Activated CD4-positive, alpha-beta memory T cell treated with anti-CD3 and anti-CD28 coated beads for 36 hours (primary cell): ENCODE results near the gene PTPRE. TPM values are rescaled to one million over a fixed set of nuclear protein-coding genes. Genes with fewer than 3 reads are reported as not detected.

Experiments
- CTCF ChIA-PET: fragments of 350-600 bp; sonication (Branson Sonifier 250); formaldehyde crosslinking; loops from one replicate; lab custom pipeline; 2021; ENCODE audit warnings: antibody characterized with exemption, inconsistent platforms; lab: Charles Lee
- POLR2A ChIA-PET: fragments of 350-600 bp; sonication (Branson Sonifier 250); formaldehyde crosslinking; loops from one replicate; lab custom pipeline; 2021; ENCODE audit warnings: antibody characterized with exemption; lab: Charles Lee
- DNase-seq: peaks from one replicate; pipeline ENCODE4 v3.0.0-alpha.2; 2020
- H3K27ac Mint-ChIP-seq: one replicate; pipeline ENCODE4 v1.8.0; 2021; ENCODE audit warnings: mixed read lengths
- H3K27me3 Mint-ChIP-seq: one replicate; pipeline ENCODE4 v1.8.0; 2021; ENCODE audit warnings: mixed read lengths
- H3K36me3 Mint-ChIP-seq: one replicate; pipeline ENCODE4 v1.8.0; 2021; ENCODE audit warnings: mixed read lengths
- H3K4me1 Mint-ChIP-seq: one replicate; pipeline ENCODE4 v1.8.0; 2021; ENCODE audit warnings: low read depth, mixed read lengths
- H3K4me3 Mint-ChIP-seq: one replicate; pipeline ENCODE4 v1.8.0; 2021; ENCODE audit warnings: mild to moderate bottlenecking, mixed read lengths
- H3K9me3 Mint-ChIP-seq: one replicate; pipeline ENCODE4 v1.8.0; 2021; ENCODE audit warnings: mixed read lengths
- intact Hi-C: fragments of 100-400 bp; cut with micrococcal nuclease; formaldehyde crosslinking; loops from one replicate; pipeline ENCODE4 v1.15.1; 2023
- total RNA-seq, 2 experiments: library from RNA; stranded (reverse); gene quantifications; one replicate each; pipeline ENCODE4 v1.2.3, GENCODE V29; 2021

The PTPRE gene
- total RNA-seq, 2 experiments from 2014 or later = 29.4 to 34.0 TPM

DNA sequence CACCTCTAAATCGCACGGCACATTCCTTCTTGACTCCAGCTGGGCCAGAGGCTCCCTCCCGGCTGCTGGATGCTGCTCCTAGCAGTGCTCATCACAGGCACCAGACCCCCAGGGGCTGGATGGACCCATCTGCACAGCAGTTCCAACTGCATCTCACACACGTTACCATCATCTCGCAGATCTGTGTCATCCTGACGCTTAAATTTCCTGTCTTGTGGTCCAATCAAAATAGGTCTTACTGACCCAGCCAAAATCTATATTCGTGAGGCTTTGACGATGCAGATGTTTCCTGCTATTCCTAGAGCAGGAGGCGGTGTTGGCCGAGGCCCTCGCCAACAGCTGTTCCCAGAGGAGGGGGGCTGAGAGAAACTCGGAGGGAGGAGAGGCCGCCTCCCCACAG, 111.3 kb downstream of the PTPRE start:
- intact Hi-C loops = no loop called here
- no peak for DNase-seq
- no peaks in the 10 kb centered on the region for H3K36me3 Mint-ChIP-seq
- ChIA-PET CTCF (interaction anchor here (1.5 to 2.8 kb wide), 2 partner anchors 17 kb away, joined by 3 to 14 read pairs; no protein-coding TSS in a partner anchor), POLR2A (interaction anchor here (0.8 kb wide), 1 partner anchor 8 kb away, joined by 3 read pairs; no protein-coding TSS in a partner anchor)
- no peak overlapping the region for H3K4me3 Mint-ChIP-seq
- H3K9me3 Mint-ChIP-seq = no peaks in the 10 kb centered on the region
- peaks cover 8% of the 10 kb centered on the region for H3K4me1 Mint-ChIP-seq
- H3K27me3 Mint-ChIP-seq = peaks cover 3% of the 10 kb centered on the region
- H3K27ac Mint-ChIP-seq = no peak overlapping the region

DNA sequence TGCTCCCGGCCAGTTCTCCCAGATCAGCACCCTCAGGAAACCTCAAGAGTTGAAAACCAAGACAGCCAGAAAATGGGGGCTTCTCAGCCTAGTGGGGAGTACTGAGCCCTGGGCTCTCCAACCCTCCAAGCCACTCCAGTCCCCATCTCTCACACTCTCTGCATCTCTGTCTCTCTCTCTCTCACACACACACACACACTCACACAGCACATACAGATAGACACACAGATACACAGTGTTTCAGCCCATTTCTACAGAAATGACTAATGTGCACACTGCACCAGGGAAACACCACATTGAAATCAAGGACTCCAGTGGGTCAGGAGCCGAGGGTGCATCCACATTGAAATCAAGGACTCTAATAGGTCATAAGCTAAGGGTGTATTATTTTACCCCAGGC, 111.8 kb downstream of the PTPRE start:
- peaks cover 3% of the 10 kb centered on the region for H3K27me3 Mint-ChIP-seq
- H3K9me3 Mint-ChIP-seq = no peaks in the 10 kb centered on the region
- no peaks in the 10 kb centered on the region for H3K36me3 Mint-ChIP-seq
- POLR2A ChIA-PET = no interaction called here
- CTCF ChIA-PET = interaction anchor here (2.8 kb wide), 1 partner anchor 16 kb away, joined by 14 read pairs; no protein-coding TSS in a partner anchor
- H3K4me1 Mint-ChIP-seq = peaks cover 7% of the 10 kb centered on the region
- DNase-seq = no peak
- H3K27ac Mint-ChIP-seq = no peak overlapping the region
- intact Hi-C loops = no loop called here
- no peak overlapping the region for H3K4me3 Mint-ChIP-seq

GRCh38 chr10:128022261-128023196, 115.6 kb downstream of the PTPRE start:
- no peak for DNase-seq
- Mint-ChIP-seq H3K4me3 (no peak overlapping the region), H3K4me1 (peaks cover 21% of the 10 kb centered on the region), H3K9me3 (no peaks in the 10 kb centered on the region), H3K27ac (no peak overlapping the region), H3K36me3 (no peaks in the 10 kb centered on the region), H3K27me3 (peaks cover 4% of the 10 kb centered on the region)
- POLR2A ChIA-PET = no interaction called here
- CTCF ChIA-PET = interaction anchor here (1.2 kb wide), 1 partner anchor 11 kb away, joined by 3 read pairs; no protein-coding TSS in a partner anchor
- intact Hi-C loops = no loop called here

GRCh38 chr10:128024426-128024825, 117.5 kb downstream of the PTPRE start:
- H3K36me3 Mint-ChIP-seq = no peaks in the 10 kb centered on the region
- peaks cover 29% of the 10 kb centered on the region for H3K4me1 Mint-ChIP-seq

GRCh38 chr10:128025437-128025836, 118.5 kb downstream of the PTPRE start:
- Mint-ChIP-seq H3K27ac (no peak overlapping the region), H3K36me3 (no peaks in the 10 kb centered on the region), H3K4me3 (no peak overlapping the region), H3K27me3 (peaks cover 3% of the 10 kb centered on the region), H3K9me3 (no peaks in the 10 kb centered on the region), H3K4me1 (peaks cover 30% of the 10 kb centered on the region)
- intact Hi-C loops = no loop called here
- ChIA-PET POLR2A (interaction anchor here (2.7 kb wide), 1 partner anchor 22 kb away, joined by 11 read pairs; no protein-coding TSS in a partner anchor), CTCF (interaction anchor here (2.1 to 2.6 kb wide), 2 partner anchors 10 to 14 kb away, joined by 8 to 24 read pairs; no protein-coding TSS in a partner anchor)
- no peak for DNase-seq

More at GRCh38 chr10:128024426-128024825, 117.5 kb downstream of the PTPRE start:
- intact Hi-C loops = no loop called here
- peaks cover 3% of the 10 kb centered on the region for H3K27me3 Mint-ChIP-seq
- no peaks in the 10 kb centered on the region for H3K9me3 Mint-ChIP-seq
- CTCF ChIA-PET = interaction anchor here (1.4 to 2.1 kb wide), 2 partner anchors 11 to 13 kb away, joined by 7 to 8 read pairs; no protein-coding TSS in a partner anchor
- H3K4me3 Mint-ChIP-seq = no peak overlapping the region
- DNase-seq = no peak
- POLR2A ChIA-PET = no interaction called here
- H3K27ac Mint-ChIP-seq = no peak overlapping the region

GRCh38 chr10:128025951-128026350, 119.0 kb downstream of the PTPRE start:
- CTCF ChIA-PET = interaction anchor here (1.2 to 2.6 kb wide), 5 partner anchors 10 to 44 kb away, joined by 3 to 24 read pairs (median 15); no protein-coding TSS in a partner anchor
- intact Hi-C loops = loop anchor here (2.0 kb wide), 1 partner anchor 39 kb away; no protein-coding TSS in a partner anchor
- peaks cover 30% of the 10 kb centered on the region for H3K4me1 Mint-ChIP-seq
- H3K9me3 Mint-ChIP-seq = no peaks in the 10 kb centered on the region
- no peak overlapping the region for H3K27ac Mint-ChIP-seq
- H3K4me3 Mint-ChIP-seq = no peak overlapping the region
- no peak for DNase-seq
- POLR2A ChIA-PET = interaction anchor here (0.7 to 2.7 kb wide), 5 partner anchors 8 to 39 kb away, joined by 3 to 11 read pairs (median 4); no protein-coding TSS in a partner anchor
- no peaks in the 10 kb centered on the region for H3K36me3 Mint-ChIP-seq
- H3K27me3 Mint-ChIP-seq = peaks cover 3% of the 10 kb centered on the region

DNA sequence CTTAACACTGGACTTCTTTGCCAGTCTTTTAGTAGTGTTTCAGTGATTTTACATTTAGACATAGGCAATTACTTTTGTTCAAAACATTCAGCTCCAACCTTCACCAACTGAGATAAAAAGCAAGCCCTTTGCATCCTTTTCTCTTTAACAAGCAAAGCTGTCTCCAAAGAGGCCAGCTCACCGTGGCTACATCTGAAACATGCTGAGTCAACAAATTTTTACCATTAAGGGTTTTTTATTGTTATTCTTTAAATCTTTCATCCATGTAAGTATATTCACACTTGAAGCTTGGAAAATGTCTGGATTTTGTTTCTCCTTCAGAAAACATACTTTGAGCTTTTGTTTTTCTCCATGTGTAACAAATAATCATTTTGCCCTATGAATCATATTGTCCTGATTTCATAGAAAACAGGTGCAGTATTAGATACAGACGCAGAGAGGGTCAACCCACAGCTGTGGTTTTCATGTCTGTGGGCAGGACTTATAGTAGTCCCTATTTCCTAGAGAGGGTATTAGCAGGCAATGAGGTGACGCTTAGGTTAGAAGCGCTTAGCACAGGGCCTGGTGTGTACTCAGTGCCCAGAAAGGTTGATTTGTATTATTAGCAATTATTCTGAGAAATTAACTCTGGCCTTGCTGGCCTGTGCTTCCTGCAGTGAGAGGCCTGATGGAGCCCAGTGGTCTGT, 119.9 kb downstream of the PTPRE start:
- Mint-ChIP-seq H3K4me3 (no peak overlapping the region), H3K27ac (peak overlapping the region; percentile 87), H3K27me3 (peaks cover 3% of the 10 kb centered on the region), H3K36me3 (no peaks in the 10 kb centered on the region), H3K4me1 (peaks cover 30% of the 10 kb centered on the region), H3K9me3 (no peaks in the 10 kb centered on the region)
- intact Hi-C loops = loop anchor here (2.0 kb wide), 1 partner anchor 38 kb away; no protein-coding TSS in a partner anchor
- ChIA-PET POLR2A (interaction anchor here (0.7 to 2.7 kb wide), 6 partner anchors 9 to 38 kb away, joined by 3 to 11 read pairs (median 4); no protein-coding TSS in a partner anchor), CTCF (interaction anchor here (0.8 to 2.6 kb wide), 8 partner anchors 9 to 120 kb away, joined by 3 to 24 read pairs (median 7); partner anchors contain the start of gene PTPRE)
- peak; percentile 70 for DNase-seq

GRCh38 chr10:128027306-128027705, 120.4 kb downstream of the PTPRE start:
- DNase-seq = no peak
- intact Hi-C loops = loop anchor here (2.0 kb wide), 1 partner anchor 37 kb away; no protein-coding TSS in a partner anchor
- CTCF ChIA-PET = interaction anchor here (1.1 to 2.6 kb wide), 7 partner anchors 8 to 120 kb away, joined by 3 to 24 read pairs (median 10); partner anchors contain the start of gene PTPRE
- Mint-ChIP-seq H3K9me3 (no peaks in the 10 kb centered on the region), H3K27ac (peak overlapping the region; percentile 87), H3K36me3 (no peaks in the 10 kb centered on the region), H3K27me3 (peaks cover 3% of the 10 kb centered on the region), H3K4me3 (no peak overlapping the region), H3K4me1 (peaks cover 30% of the 10 kb centered on the region)
- POLR2A ChIA-PET = interaction anchor here (1.3 to 2.7 kb wide), 4 partner anchors 20 to 42 kb away, joined by 3 to 11 read pairs (median 6); no protein-coding TSS in a partner anchor

DNA sequence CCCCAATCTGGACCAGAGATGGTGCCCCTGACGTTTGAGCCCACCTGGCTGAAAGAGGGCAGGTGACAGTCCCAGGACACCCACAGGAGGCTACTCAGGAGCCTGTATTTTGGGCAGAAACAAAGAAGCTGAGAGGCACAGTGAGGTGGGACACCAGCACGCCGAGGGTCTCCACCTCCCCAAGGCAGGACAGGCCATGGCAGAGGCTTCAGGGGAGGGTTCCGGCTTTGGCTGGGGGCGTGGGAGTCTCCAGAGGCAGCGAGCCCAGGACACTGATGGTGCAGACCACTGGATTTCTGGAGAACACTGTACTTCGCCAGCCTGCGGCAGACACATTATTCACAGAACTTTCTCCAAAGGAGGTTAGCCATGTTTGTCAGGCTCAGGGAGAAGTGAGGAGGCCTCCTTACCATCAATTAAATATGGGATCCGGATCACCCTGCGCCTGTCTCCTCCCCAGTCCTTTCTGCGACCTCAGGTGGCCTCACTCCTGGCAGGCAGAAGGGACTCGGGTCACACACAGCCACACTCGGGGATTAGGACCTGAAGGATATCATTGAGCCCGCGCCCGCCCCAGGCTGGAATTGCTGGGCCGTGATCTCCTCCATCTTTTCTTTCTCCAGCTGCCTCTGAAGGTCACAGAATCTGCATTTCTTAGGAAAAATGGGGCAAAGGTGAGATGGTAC, 121.1 kb downstream of the PTPRE start:
- no peak overlapping the region for H3K27ac Mint-ChIP-seq
- peaks cover 30% of the 10 kb centered on the region for H3K4me1 Mint-ChIP-seq
- no peaks in the 10 kb centered on the region for H3K36me3 Mint-ChIP-seq
- peaks cover 3% of the 10 kb centered on the region for H3K27me3 Mint-ChIP-seq
- intact Hi-C loops = loop anchor here (2.0 kb wide), 1 partner anchor 37 kb away; no protein-coding TSS in a partner anchor
- CTCF ChIA-PET = interaction anchor here (1.1 to 1.8 kb wide), 5 partner anchors 16 to 121 kb away, joined by 3 to 21 read pairs (median 10); partner anchors contain the start of gene PTPRE
- no peak overlapping the region for H3K4me3 Mint-ChIP-seq
- no peak for DNase-seq
- no peaks in the 10 kb centered on the region for H3K9me3 Mint-ChIP-seq
- POLR2A ChIA-PET = interaction anchor here (1.4 to 2.7 kb wide), 4 partner anchors 19 to 42 kb away, joined by 3 to 11 read pairs (median 6); no protein-coding TSS in a partner anchor

- peaks cover 3% of the 10 kb centered on the region for H3K27me3 Mint-ChIP-seq
- no peak overlapping the region for H3K4me3 Mint-ChIP-seq
- DNase-seq = peak; percentile 40
- H3K4me1 Mint-ChIP-seq = peaks cover 30% of the 10 kb centered on the region
- H3K27ac Mint-ChIP-seq = no peak overlapping the region
- intact Hi-C loops = no loop called here
- no peaks in the 10 kb centered on the region for H3K9me3 Mint-ChIP-seq
- H3K36me3 Mint-ChIP-seq = no peaks in the 10 kb centered on the region
- POLR2A ChIA-PET = interaction anchor here (1.0 to 1.5 kb wide), 3 partner anchors 19 to 41 kb away, joined by 3 to 6 read pairs (median 5); no protein-coding TSS in a partner anchor
- CTCF ChIA-PET = interaction anchor here (0.9 to 1.3 kb wide), 4 partner anchors 17 to 40 kb away, joined by 3 to 6 read pairs (median 4); no protein-coding TSS in a partner anchor
These were observed 121.8 kb downstream of the PTPRE start for GRCh38 chr10:128028508-128029289.
